Coronary artery (tissue), 2 donors: Measurements from ENCODE around the gene NOTCH2NLA.
"Not testable (repeated sequence)": the region's sequence is repeated elsewhere in the genome, so short reads cannot be mapped to it uniquely, and the experiment has no call there.

Source experiments
- DNase-seq: peaks from one replicate; pipeline ENCODE4 v3.0.0-alpha.2; 2017; ENCODE audit warnings: low spot score
- H3K27ac ChIP-seq, 2 donors: fragments of 200-600 bp; sonication (generic); one replicate each; pipeline ENCODE4 v1.5.1; 2016 to 2019
- H3K4me3 ChIP-seq: fragments of 200-600 bp; sonication (generic); 2 replicates; pipeline ENCODE4 v1.5.1; 2016; ENCODE audit warnings: mild to moderate bottlenecking, moderate library complexity

NOTCH2NLA gene

GRCh38 chr1:146228144-146228682, 608 bp downstream of the NOTCH2NLA start:
- peak overlapping the region; percentile 72 for H3K4me3 ChIP-seq
- DNase-seq, result not testable (repeated sequence)
- peak overlapping the region; percentile 86 to 88 for H3K27ac ChIP-seq

GRCh38 chr1:146174531-146174930, 54.3 kb downstream of the NOTCH2NLA start:
- H3K4me3 ChIP-seq, DNase-seq: not testable (repeated sequence)
- H3K27ac ChIP-seq, result peak overlapping the region in 1 of 2 donors; percentile 73

GRCh38 chr1:146167740-146168139, 61.1 kb downstream of the NOTCH2NLA start:
- not testable (repeated sequence) for H3K4me3 ChIP-seq, DNase-seq, H3K27ac ChIP-seq

GRCh38 chr1:146167273-146167672, 61.5 kb downstream of the NOTCH2NLA start:
- not testable (repeated sequence) for DNase-seq, H3K27ac ChIP-seq, H3K4me3 ChIP-seq

- not testable (repeated sequence) for DNase-seq, H3K4me3 ChIP-seq, H3K27ac ChIP-seq
Observed at GRCh38 chr1:146144465-146144864, 84.4 kb downstream of the NOTCH2NLA start, which contains the start of gene NBPF10. TSS of gene NBPF10 (minus strand) at chr1:146144804. CDS start at chr1:146144769, 35 bp downstream.
